ENCODE data around the gene DIRAS2. TPM values are rescaled to one million over a fixed set of nuclear protein-coding genes. Genes with fewer than 3 reads are reported as not detected.

Gene DIRAS2
- polyA plus RNA-seq, 1 experiment, result not detected

- Histone ChIP-seq H3K36me3 (ENCODE audit: control insufficient read depth, insufficient read depth, low read length) (no peaks in the 10 kb centered on the region), H3K4me3 (ENCODE audit: low read depth, low read length) (no peak overlapping the region), H3K27me3 (ENCODE audit: control insufficient read depth, insufficient read depth, low read length) (no peaks in the 10 kb centered on the region)
- TF ChIP-seq CTCF (IDR thresholded peaks at IDR 0.05; ENCODE audit: insufficient read depth, low read depth, low read length), result no peak
- ChIA-PET CTCF (no interaction called here), POLR2A (no interaction called here)
- no peak for DNase-seq (ENCODE audit: low read depth)
Observed at GRCh38 chr9:90600029-90600428, 42.6 kb downstream of the DIRAS2 start.

GRCh38 chr9:90598191-90598590 is 44.4 kb downstream of the DIRAS2 start:
- CTCF ChIA-PET, result no interaction called here
- TF ChIP-seq CTCF (IDR thresholded peaks at IDR 0.05; ENCODE audit: insufficient read depth, low read depth, low read length), result no peak

GRCh38 chr9:90593646-90594045 is 49.0 kb downstream of the DIRAS2 start:
- H3K27me3 ChIP-seq (ENCODE audit: control insufficient read depth, insufficient read depth, low read length), result no peaks in the 10 kb centered on the region
- ChIA-PET CTCF (no interaction called here), POLR2A (no interaction called here)
- no peak for DNase-seq (ENCODE audit: low read depth)
- no peak for TF ChIP-seq CTCF (IDR thresholded peaks at IDR 0.05; ENCODE audit: insufficient read depth, low read depth, low read length)
- no peak overlapping the region for H3K4me3 ChIP-seq (ENCODE audit: low read depth, low read length)
- no peaks in the 10 kb centered on the region for H3K36me3 ChIP-seq (ENCODE audit: control insufficient read depth, insufficient read depth, low read length)

More at GRCh38 chr9:90598191-90598590, 44.4 kb downstream of the DIRAS2 start:
- no peaks in the 10 kb centered on the region for H3K27me3 ChIP-seq (ENCODE audit: control insufficient read depth, insufficient read depth, low read length)
- H3K4me3 ChIP-seq (ENCODE audit: low read depth, low read length), result no peak overlapping the region
- no peaks in the 10 kb centered on the region for H3K36me3 ChIP-seq (ENCODE audit: control insufficient read depth, insufficient read depth, low read length)
- no peak for DNase-seq (ENCODE audit: low read depth)
- POLR2A ChIA-PET, result no interaction called here

GRCh38 chr9:90580576-90580975 is 62.0 kb downstream of the DIRAS2 start:
- no peaks in the 10 kb centered on the region for H3K36me3 ChIP-seq (ENCODE audit: control insufficient read depth, insufficient read depth, low read length)
- H3K4me3 ChIP-seq (ENCODE audit: low read depth, low read length), result no peak overlapping the region
- TF ChIP-seq CTCF (IDR thresholded peaks at IDR 0.05; ENCODE audit: insufficient read depth, low read depth, low read length), result no peak
- POLR2A ChIA-PET, result no interaction called here
- CTCF ChIA-PET, result no interaction called here
- no peak for DNase-seq (ENCODE audit: low read depth)
- H3K27me3 ChIP-seq (ENCODE audit: control insufficient read depth, insufficient read depth, low read length), result no peaks in the 10 kb centered on the region

- no peak for TF ChIP-seq CTCF (IDR thresholded peaks at IDR 0.05; ENCODE audit: insufficient read depth, low read depth, low read length)
- CTCF ChIA-PET, result no interaction called here
Observed at GRCh38 chr9:90579181-90579580, 63.4 kb downstream of the DIRAS2 start.

More at GRCh38 chr9:90579181-90579580, 63.4 kb downstream of the DIRAS2 start:
- no peak for DNase-seq (ENCODE audit: low read depth)
- no peaks in the 10 kb centered on the region for H3K27me3 ChIP-seq (ENCODE audit: control insufficient read depth, insufficient read depth, low read length)
- H3K36me3 ChIP-seq (ENCODE audit: control insufficient read depth, insufficient read depth, low read length), result no peaks in the 10 kb centered on the region
- H3K4me3 ChIP-seq (ENCODE audit: low read depth, low read length), result no peak overlapping the region
- POLR2A ChIA-PET, result no interaction called here
